ENCODE data around the gene TNNT3. TPM values are rescaled to one million over a fixed set of nuclear protein-coding genes. Genes with fewer than 3 reads are reported as not detected.
"Not testable (repeated sequence)": the region's sequence is repeated elsewhere in the genome, so short reads cannot be mapped to it uniquely, and the experiment has no call there.

Gene TNNT3
- total and polyA plus RNA-seq, 2 experiments from 2014 or later: not detected

GRCh38 chr11:1937616-1938342 is 18.3 kb downstream of the TNNT3 start:
- Histone ChIP-seq H3K27me3 (replicated peaks; ENCODE audit: insufficient read depth) (0 out of 2 replicates have a peak, but pooled peaks cover 4% of the 10 kb centered on the region), H4K20me1 (ENCODE audit: insufficient read depth) (no peaks in the 10 kb centered on the region), H2AFZ (no peak overlapping the region), H3K27ac (no peak overlapping the region), H3K4me2 (ENCODE audit: unreplicated experiment) (no peak overlapping the region), H3K36me3 (ENCODE audit: low read depth) (no peaks in the 10 kb centered on the region), H3K4me3 (no peak overlapping the region), H3F3A (ENCODE audit: insufficient read depth) (no peaks in the 10 kb centered on the region), H3K9me3 (ENCODE audit: low read depth) (no peaks in the 10 kb centered on the region), H3K9me2 (ENCODE audit: insufficient read depth) (no peaks in the 10 kb centered on the region), H3K4me1 (ENCODE audit: insufficient read depth) (no peaks in the 10 kb centered on the region), H3K79me2 (ENCODE audit: insufficient read depth) (no peaks in the 10 kb centered on the region), H3K9ac (no peak overlapping the region)
- TF ChIP-seq EZH2 (IDR thresholded peaks at IDR 0.05; ENCODE audit: insufficient read depth, poor library complexity, severe bottlenecking): no peak
- TF ChIP-seq EZH2phosphoT487 (IDR thresholded peaks at IDR 0.05; ENCODE audit: insufficient read depth, low read depth): no peak
- 74 to 78% methylated on average over 35 of the region's 35 CpGs for whole genome bisulfite sequencing, 2 experiments (ENCODE audit: low coverage in 1 of 2, low lambda C conversion rate in 2 of 2, missing lambda C conversion rate in 2 of 2)
- in situ Hi-C loops (cut with MboI): no loop called here
- no peak for DNase-seq

GRCh38 chr11:1938343-1939005 is 19.0 kb downstream of the TNNT3 start:
- TF ChIP-seq EZH2phosphoT487 (IDR thresholded peaks at IDR 0.05; ENCODE audit: insufficient read depth, low read depth): no peak
- TF ChIP-seq EZH2 (IDR thresholded peaks at IDR 0.05; ENCODE audit: insufficient read depth, poor library complexity, severe bottlenecking): no peak
- Histone ChIP-seq H3K27ac (no peak overlapping the region), H3K27me3 (replicated peaks; ENCODE audit: insufficient read depth) (0 out of 2 replicates have a peak, but pooled peaks cover 4% of the 10 kb centered on the region), H3K79me2 (ENCODE audit: insufficient read depth) (no peaks in the 10 kb centered on the region), H3K36me3 (ENCODE audit: low read depth) (no peaks in the 10 kb centered on the region), H3K4me2 (ENCODE audit: unreplicated experiment) (no peak overlapping the region), H3K4me1 (ENCODE audit: insufficient read depth) (no peaks in the 10 kb centered on the region), H2AFZ (no peak overlapping the region), H3F3A (ENCODE audit: insufficient read depth) (no peaks in the 10 kb centered on the region), H3K9me3 (ENCODE audit: low read depth) (no peaks in the 10 kb centered on the region), H3K9me2 (ENCODE audit: insufficient read depth) (no peaks in the 10 kb centered on the region), H4K20me1 (ENCODE audit: insufficient read depth) (no peaks in the 10 kb centered on the region), H3K9ac (no peak overlapping the region), H3K4me3 (no peak overlapping the region)
- in situ Hi-C loops (cut with MboI): no loop called here
- DNase-seq: no peak
- 71 to 76% methylated on average over 27 of the region's 27 CpGs for WGBS, 2 experiments (ENCODE audit: low coverage in 1 of 2, low lambda C conversion rate in 2 of 2, missing lambda C conversion rate in 2 of 2)

GRCh38 chr11:1939006-1939625 is 19.6 kb downstream of the TNNT3 start:
- 0 out of 2 replicates have a peak, but pooled peaks cover 4% of the 10 kb centered on the region for H3K27me3 ChIP-seq (replicated peaks; ENCODE audit: insufficient read depth)
- TF ChIP-seq EZH2 (IDR thresholded peaks at IDR 0.05; ENCODE audit: insufficient read depth, poor library complexity, severe bottlenecking): no peak
- TF ChIP-seq EZH2phosphoT487 (IDR thresholded peaks at IDR 0.05; ENCODE audit: insufficient read depth, low read depth): no peak
- no peaks in the 10 kb centered on the region for H3K36me3 ChIP-seq (ENCODE audit: low read depth)
- H3K9me2 ChIP-seq (ENCODE audit: insufficient read depth): no peaks in the 10 kb centered on the region
- H3K4me2 ChIP-seq (ENCODE audit: unreplicated experiment): no peak overlapping the region
- WGBS, 2 experiments (ENCODE audit: low coverage in 1 of 2, low lambda C conversion rate in 2 of 2, missing lambda C conversion rate in 2 of 2): 9 to 11% methylated on average over 22 to 23 of the region's 23 CpGs
- no peak overlapping the region for H2AFZ ChIP-seq
- H3K27ac ChIP-seq: no peak overlapping the region
- H3K9ac ChIP-seq: no peak overlapping the region
- DNase-seq: peak; percentile 19
- H4K20me1 ChIP-seq (ENCODE audit: insufficient read depth): no peaks in the 10 kb centered on the region
- H3K9me3 ChIP-seq (ENCODE audit: low read depth): no peaks in the 10 kb centered on the region
- no peaks in the 10 kb centered on the region for H3K79me2 ChIP-seq (ENCODE audit: insufficient read depth)
- in situ Hi-C loops (cut with MboI): no loop called here
- H3K4me1 ChIP-seq (ENCODE audit: insufficient read depth): no peaks in the 10 kb centered on the region
- no peak overlapping the region for H3K4me3 ChIP-seq
- H3F3A ChIP-seq (ENCODE audit: insufficient read depth): no peaks in the 10 kb centered on the region

- H3K27ac ChIP-seq; H3K9me3 ChIP-seq (ENCODE audit: low read depth); H3K36me3 ChIP-seq (ENCODE audit: low read depth); H3K27me3 ChIP-seq (replicated peaks; ENCODE audit: insufficient read depth); H2AFZ ChIP-seq; H3K4me1 ChIP-seq (ENCODE audit: insufficient read depth); H3K4me3 ChIP-seq; H3K4me2 ChIP-seq (ENCODE audit: unreplicated experiment); H3F3A ChIP-seq (ENCODE audit: insufficient read depth); H3K9ac ChIP-seq; H4K20me1 ChIP-seq (ENCODE audit: insufficient read depth); in situ Hi-C loops (cut with MboI); H3K9me2 ChIP-seq (ENCODE audit: insufficient read depth); H3K79me2 ChIP-seq (ENCODE audit: insufficient read depth); DNase-seq: not testable (repeated sequence)
- WGBS, 2 experiments (ENCODE audit: low coverage in 1 of 2, low lambda C conversion rate in 2 of 2, missing lambda C conversion rate in 2 of 2): 100% methylated on average over 1 of the region's 1 CpG
Measured at GRCh38 chr11:1939788-1940187, 20.3 kb downstream of the TNNT3 start.
